Measurements from ENCODE around the gene CCDC12.
A peak's percentile ranks its signal among the peaks of the same experiment; 100 is the strongest.
"Not testable (repeated sequence)": the region's sequence is repeated elsewhere in the genome, so short reads cannot be mapped to it uniquely, and the experiment has no call there.

CCDC12 gene

DNA sequence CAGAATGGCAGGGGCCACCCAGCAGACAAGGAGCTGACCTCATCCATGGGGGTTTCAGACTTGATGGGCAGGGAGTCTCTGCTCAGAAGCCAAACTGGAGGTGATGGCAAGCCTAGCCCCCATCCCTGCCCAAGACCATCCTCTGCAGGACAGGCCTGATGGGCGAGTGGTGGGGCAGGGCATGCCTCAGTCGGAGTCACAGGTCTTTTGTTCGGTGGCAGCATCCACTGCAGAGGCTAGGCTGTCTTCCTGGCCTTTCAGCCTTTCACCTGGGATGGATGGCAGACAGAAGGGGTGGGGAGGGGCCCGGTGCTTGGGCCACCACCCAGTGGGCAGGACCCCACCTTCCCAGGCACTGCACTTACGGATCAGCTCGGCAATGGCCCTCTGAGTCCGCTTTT is 54.7 kb downstream of the CCDC12 start:
- DNase-seq: no peak

DNA sequence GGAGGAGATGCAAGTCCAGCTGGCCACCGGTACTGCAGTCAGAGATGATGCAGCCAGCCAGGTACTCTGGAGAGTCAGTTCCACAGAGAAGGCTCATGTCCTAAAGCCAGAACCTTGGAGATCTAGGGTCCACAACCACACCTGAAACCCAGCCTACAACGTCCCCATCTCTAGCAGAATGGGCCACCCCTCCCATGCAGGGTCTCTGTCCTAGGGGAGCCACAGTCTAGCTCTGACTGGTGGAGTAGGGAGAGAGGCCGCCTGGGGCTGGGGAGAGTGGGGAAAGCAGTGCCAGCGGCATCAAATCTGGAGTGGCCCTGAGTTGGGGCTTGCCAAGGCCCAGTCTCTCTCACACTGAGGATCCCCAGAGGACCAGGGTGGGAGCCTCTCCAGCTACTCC is 55.5 kb downstream of the CCDC12 start:
- DNase-seq: no peak

DNA sequence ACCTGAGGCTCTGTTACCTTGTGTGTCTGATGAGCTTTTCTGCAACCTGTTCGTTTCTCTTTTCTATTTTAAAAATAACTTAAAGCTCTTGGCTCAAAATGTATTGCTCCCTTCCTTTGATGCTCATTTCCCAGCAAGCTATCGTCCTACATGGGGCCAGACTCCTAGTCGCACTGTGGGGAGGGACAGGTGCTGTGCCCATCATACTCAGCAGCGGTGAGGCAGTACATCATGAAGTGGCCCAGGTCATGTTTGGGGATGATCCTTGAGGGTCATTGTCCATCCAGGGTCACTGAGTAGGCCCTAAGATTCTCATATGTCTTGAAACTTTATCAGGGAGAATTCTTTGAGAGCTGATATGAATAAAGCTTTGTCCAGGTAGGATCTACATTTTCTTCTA is 57.9 kb downstream of the CCDC12 start:
- no peak for DNase-seq

DNA sequence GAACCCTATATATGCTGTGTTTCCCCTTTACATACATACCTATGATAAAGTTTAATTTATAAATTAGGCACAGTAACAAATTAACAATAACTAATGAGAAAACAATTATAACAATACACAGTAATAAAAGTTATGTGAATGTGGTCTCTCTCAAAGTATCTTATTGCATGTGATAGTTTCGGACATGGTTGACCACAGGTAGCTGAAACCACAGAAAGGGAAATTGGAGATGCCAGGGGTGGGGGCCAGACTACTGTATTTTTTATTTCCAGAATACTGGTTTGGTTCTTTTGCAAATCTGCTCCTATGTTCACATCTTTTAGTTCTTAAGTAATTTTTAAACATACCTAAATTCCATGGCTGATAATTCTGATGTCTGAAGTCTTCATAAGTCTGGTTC is 58.3 kb downstream of the CCDC12 start:
- no peak for DNase-seq

DNA sequence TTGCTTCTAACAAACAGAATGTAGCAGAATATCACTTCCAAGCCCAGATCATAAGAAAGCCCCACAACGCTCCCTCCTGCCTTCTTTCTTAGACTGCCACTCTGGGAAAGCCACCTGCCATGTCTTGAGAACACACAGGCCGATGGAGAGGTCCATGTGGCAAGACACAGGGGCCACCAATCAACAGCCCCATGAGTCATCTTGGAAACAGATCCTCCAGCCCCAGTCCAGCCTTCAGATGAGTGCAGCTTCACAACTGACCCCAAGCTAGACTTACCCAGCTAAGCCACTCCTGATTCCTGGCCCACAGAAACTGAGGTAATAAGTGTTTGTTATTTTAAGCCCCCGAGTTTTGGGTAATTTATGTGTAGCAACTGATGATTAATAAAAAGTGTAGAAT is 59.3 kb downstream of the CCDC12 start:
- DNase-seq: no peak

DNA sequence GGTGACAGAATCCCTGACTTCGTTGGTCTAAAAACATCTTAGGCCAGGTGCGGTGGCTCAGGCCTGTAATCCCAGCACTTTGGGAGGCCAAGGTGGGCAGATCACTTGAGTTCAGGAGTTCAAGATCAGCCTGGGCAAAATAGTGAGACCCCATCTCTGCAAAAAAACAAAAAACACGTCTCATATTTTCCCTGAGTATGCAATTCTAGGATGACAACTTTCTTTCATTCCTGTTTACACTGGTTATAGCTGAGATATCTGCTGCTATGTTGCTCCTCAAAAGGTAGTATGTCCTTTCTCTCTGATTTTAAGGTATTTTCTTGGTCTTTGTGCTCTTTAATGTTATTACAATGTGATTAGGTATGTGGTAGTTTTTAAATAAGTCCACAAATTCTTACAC is 59.7 kb downstream of the CCDC12 start:
- DNase-seq: no peak

DNA sequence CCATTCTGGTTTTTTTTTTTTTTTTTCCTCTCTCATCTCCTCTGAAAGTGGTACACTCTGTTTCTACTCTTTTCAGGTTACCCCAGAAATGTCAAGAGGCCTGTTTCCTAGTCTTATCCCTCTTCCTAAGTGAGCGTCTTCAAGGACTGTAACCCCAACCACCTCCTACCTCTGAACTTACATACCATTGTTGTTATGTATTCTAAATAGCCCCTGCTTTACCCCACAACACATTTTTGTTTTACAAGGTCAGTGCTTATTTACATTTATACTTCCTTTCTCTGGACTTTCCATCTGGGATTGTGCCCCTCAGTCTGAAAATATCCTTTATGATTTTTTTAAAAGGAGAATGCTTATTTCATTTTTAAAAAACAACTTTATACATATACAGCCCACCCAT is 60.3 kb downstream of the CCDC12 start:
- no peak for DNase-seq

DNA sequence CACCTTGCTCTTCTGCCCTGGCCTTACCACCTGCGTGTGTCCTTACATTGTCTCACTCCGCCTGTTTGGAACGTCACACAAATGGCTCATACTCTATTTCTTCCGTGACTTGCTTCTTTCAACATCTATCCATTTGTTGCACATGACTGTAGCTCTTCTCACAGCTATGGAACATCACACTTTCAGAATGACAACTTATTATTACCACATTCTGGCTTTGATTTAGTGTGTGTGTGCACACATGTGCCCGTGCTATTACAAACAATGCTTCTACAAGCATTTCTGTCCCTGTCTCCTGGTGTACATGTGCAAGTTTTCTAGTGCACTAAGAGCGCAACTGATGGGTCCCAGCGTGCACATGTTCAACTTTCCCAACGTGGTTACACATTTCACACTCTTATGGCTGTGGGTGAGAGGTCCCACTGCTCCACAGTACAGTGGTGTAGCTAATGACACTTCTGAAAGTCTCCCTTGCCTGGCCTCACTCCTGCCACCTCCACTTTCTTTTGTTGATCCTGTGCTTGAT is 61.2 kb downstream of the CCDC12 start:
- DNase-seq: no peak

DNA sequence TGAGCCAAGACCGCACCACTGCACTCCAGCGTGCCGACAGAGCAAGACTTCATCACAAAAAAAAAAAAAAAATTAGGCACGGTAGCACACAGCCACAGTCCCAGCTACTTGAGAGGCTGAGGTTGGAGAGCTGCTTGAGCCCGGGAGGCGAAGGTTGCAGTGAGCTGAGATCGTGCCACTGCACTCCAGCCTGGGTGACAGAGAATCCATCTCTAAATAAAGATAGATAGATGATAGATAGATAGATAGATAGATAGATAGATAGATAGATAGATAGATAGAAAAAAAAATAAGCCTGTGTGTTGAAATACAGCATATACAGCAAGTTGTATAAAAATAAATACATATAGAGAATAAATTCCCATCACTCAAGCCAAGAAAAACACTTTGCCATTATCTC is 61.7 kb downstream of the CCDC12 start:
- no peak for DNase-seq

DNA sequence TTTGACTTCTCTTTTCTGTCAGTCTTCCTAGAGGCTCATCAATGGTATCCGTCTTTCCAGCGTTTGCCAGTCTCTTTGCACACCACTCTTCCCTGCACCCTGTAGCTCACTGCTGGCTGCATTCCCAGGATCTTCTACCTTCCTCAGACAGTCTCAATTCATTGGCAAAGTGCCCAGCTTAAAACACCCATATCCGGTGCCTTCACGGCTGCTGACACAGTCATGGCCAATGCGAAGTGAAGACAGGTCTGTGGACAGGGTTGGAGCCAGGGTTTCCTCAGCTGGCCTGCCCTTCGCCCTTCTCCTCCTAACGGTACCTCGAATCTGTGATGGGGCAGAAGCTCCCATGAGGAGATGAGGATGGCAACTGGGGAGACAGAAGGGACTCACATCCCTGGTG is 62.9 kb downstream of the CCDC12 start:
- DNase-seq: no peak

DNA sequence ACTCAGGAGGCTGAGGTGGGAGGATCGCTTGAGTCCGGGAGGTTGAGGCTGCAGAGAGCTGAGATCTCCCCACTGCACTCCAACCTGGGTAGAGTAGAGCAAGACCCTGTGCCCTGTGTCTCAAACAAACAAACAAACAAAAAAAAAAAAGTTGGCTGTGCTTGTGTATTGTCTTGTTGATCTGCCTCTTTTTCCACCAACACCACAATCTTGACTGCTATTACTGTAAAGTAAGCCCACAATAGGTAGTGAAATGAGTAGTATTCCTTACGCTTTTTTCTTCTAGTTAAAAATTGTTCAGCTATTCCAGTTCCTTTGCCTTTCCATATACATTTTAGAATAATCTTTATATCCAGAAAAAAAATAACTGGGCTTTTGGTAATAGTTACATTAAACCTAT is 63.6 kb downstream of the CCDC12 start:
- DNase-seq: no peak

DNA sequence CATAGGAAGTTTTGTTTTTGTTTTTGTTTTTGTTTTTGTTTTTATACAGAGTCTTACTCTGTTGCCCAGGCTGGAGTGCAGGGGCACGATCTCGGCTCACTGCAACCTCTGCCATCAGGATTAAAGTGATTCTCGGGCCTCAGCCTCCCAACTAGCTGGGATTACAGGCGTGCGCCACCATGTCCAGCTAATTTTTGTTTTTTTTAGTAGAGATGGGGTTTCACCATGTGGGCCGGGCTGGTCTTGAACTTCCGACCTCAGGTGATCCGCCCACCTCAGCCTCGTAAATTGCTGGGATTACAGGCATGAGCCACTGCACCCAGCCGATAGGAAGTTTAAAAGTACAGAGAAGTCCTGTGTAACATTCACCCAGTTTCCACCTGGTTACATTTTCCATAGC is 65.6 kb downstream of the CCDC12 start:
- not testable (repeated sequence) for DNase-seq

DNA sequence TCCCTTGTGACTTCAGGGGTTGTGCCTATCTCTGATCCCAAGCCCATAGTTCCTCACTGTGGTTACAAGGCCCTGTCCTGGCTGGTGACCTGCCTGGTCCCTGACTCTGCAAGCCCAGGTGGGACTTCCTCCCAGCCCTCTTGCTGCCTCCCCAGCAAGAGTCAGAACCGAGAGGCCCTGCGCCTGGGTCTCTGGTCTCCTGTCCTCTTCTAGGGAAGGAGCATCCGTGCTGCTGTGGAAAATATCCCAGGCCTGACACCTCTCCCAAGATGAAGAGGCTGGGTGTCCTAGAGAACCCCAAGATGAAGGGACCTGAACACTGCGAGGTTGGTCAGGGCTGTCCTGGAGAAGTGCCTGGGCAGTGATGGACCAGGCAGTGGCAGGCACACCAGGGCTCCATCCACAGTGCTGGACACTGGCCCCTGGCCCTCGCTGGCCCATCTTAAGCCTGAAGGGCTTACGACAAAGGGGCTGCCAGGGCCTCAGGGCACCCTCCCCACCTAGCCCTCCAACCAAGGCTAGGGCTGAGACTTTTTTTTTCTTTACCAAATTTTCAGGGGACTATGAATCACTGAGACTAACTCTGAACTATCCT is 66.3 kb downstream of the CCDC12 start:
- no peak for DNase-seq

DNA sequence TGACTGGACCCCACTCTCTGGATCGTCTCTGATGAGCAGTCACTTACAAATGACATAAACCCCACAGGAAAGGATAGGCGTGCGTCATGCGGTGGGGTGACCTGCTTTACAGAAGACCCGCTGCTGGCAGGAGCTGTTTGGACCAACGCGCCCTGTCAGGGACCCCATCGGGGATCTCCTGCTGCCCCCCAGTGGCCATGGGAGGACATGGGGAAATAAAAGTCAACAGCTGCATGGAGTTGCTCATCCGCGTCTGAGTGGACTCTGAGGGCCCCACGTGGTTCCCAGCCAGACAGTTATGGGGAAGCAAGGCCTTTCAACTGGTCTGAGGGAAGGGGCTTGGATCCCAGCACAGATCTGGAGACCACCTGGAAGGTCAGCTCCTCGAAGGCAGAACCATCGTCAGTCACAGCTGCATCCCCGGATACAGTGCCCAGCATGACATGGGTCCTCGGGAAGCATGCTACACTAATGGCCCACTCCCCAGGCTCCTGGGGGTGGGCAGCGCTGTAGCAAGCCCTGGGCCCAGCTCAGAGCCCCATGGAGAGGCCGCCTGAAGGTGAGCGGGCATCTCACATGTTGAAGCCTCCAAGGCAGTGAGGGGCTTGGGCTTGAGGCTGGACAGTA is 66.9 kb downstream of the CCDC12 start:
- peak; percentile 77 for DNase-seq

DNA sequence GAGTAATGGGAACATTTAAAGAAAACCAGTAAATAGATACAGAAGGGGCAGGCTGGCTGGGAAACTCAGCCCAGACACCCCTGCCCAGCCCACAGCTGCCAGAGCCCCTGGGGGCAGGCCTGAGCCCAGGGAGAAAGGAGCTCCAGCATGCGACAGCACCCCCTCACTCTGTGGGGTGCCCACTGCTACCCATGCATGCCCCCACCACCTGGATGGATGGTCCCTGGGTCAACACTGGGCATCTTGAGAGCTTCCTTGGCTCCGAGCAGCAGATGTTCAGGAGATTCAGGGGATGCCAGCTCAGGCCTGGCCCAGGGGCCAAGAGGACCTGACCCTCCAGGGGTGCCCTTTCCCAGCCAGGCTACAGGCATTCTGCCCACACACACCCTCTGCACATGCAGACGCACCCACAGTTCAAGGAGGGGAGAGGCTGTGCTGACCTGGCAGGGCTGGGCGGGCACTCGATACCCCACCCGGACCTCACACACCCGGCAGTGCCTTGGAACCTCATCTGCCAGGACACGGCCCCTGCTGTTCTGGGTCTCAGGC is 67.5 kb downstream of the CCDC12 start:
- no peak for DNase-seq

DNA sequence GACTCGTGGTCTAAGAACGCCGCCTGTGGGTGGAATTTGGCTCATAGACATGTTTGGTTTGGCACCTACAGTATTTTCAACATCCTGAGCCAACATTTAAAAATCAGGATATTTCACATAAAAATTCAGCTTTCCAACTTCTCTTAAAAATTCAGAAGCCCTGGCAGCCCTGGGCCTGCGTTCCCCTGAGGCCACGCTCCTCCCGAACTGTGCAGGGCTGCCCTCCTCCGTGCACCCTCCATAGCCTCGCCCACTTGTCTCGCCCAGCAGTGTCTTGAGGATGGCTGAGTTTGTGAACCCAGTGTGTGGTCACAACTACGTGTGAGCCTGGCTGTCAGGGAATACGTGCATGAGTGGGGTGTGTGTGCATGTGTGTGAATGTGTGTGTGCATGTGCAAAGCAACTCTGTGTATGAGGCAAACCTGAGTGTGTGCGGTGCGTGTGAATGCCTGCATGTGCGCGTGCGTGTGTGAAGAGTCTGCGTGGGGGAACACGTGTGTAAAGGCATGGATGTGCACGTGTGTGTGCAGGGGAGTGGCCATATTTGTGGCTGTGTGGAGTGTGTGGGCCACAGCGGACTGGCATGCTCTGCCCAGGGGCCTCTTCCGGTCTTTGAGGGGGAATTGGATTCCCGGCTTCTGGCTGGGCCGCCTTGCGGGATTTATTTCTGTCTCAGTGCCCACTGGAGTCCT is 68.1 kb downstream of the CCDC12 start:
- DNase-seq: no peak

DNA sequence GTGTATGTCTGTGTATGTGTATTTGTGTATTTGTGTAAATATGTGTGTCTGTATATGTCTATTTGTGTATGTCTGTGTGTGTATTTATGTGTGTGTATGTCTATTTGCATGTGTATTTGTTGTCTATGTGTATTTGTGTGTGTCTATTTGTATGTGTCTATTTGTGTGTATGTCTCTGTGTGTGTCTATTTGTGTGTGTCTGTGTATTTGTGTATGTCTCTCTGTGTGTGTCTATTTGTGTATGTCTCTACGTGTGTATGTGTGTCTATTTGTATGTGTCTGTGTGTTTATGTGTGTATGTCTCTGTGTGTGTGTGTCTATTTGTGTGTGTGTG is 68.6 kb downstream of the CCDC12 start:
- no peak for DNase-seq

DNA sequence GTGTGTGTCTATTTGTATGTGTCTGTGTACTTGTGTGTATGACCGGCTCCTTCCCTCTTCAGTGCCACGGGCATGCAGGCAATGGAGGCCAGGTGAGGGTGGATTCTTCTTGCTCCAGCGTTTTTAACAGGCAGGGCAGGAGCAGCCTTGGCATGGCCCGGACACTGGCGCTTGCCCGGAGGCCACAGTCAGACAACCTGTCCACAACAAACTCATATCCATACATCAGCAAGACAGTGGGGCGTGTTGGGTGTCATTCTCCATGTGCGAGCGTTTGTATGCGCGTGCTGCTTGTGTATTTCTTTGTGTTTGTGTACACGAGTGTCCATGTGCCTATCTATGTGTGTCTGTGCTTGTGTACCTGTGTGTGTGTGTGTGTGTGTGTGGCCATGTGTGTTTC is 69.3 kb downstream of the CCDC12 start:
- no peak for DNase-seq

DNA sequence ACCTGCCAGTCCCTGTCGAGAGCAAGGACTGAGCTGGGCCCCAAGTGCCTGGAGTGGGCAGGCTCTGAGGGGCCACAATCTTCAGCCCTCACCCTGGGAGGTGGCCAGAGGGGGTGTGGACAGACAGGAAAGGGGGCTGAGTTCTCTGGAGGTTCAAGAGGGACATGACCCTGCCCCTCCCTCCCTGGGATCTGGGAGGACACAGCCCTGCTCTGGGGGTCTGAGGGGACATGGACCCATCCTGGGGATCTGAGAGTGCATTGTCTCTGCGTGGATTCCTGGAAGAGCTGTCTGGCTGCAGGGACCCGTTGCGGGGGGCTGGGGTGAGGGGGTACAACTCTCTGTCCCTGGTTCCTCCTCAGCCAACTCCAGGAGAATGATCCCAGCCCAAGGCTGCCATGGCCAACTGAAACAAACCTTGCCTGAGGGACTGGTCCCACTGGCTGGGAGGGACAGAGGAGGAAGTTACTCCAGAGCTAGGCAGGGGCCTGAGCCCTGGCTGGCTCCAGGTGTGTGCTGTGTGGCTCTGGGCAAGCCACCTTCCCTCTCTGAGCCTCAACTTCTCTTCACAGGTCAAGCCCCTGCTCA is 70.0 kb downstream of the CCDC12 start:
- DNase-seq: no peak

DNA sequence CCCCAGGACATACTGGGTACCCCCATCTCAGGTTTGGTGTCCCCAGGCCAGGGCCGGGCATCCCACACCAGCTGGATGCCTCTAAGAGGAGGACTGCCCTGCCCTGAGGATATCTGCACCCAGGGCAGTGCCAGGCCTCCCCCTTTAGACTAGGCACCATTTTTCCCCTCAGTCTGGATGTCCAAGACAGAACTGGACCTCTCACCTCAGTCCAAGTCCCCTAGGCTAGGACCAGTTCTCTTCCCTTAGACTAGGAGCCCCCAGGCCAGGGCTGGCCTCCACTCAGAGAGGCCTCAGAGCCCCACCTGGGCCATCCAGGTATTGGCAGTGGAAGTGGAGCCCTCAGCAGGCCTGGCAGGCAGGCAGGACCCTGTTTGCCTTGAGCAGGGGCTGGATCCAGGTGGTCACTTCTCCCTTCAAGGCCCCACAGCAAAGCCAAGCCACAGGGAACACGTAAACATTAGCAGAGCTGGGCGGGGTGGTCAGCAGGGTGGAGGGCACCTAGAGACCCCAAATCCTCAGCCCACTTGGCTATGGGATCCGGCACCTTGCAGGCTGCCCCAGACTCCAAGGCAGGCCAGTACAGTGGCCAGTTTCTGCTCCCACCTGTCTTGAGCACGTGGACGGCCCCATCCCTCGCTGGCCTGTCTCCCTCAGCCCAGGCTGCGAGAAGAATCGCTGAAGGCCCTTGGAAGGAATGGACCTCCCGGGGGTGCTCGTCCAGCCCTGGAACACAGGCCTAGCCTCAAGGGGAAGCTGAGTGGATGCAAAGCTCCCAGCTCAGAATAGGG is 70.7 kb downstream of the CCDC12 start:
- no peak for DNase-seq

DNA sequence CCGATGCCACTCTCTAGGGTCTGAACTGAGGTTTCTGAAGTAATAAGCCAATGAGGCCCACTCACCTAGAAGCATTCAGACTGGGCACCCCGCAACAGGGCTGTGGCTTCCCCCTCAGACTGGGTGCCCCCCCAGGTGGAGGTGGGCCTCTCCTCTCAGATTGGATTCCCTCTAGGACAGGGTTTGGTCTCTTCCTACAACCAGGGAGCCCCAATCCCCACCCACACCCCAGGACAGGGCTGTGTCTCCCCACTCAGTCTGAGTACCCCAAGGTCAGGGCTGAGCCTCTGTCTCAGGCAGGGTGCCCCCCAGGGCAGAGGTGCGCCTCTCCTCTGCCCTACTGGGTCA is 71.4 kb downstream of the CCDC12 start:
- DNase-seq: no peak

DNA sequence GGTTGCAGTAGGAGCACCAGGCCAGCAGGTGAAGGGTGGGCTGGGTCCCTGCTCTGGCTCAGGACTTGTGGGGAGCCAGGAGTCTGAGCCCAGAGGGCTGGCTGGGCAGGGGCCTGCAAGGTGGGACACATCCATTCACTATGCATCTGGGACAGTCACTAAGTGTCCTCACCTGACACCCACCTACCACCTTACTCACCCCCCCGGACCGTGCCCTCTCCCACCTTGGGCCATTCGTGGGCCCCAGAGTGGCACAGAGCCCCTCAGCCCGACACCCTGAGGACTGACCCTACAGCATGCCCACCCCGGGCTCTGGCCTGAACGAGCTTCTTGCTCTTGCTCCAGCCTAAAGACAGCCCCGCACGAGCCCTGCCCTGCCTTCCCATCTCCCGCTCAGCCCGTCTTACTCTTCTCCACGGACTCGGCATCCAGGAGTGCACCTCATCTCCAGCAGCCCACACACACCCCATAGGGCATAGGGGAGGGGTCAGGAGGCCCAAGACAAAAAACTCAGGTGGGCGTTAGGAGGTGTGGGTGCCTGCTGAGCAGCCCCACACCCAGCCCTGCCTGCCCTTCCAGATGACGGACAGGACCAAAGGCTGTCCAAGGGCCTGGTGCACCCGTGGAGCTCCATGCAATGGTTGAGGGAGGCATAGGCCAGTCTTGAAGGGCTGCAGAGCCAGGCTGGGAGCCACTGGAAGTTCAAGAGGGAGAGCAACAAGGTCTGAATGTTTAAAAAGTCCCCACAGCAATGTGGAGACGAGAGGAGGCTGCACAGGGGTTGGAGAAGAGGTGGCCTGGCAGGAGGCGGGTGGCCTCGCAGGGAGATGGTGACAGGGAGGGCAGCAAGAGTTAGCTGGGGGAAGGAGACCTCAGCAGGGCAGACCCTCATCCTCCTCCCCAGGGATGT is 72.0 kb downstream of the CCDC12 start:
- DNase-seq: no peak
